ENCODE results near the gene TMEM63B. TPM values are rescaled to one million over a fixed set of nuclear protein-coding genes. Genes with fewer than 3 reads are reported as not detected.
A peak's percentile ranks its signal among the peaks of the same experiment; 100 is the strongest.

The TMEM63B gene
- total RNA-seq, 1 donor from 2014 or later: 33.4 TPM

DNA sequence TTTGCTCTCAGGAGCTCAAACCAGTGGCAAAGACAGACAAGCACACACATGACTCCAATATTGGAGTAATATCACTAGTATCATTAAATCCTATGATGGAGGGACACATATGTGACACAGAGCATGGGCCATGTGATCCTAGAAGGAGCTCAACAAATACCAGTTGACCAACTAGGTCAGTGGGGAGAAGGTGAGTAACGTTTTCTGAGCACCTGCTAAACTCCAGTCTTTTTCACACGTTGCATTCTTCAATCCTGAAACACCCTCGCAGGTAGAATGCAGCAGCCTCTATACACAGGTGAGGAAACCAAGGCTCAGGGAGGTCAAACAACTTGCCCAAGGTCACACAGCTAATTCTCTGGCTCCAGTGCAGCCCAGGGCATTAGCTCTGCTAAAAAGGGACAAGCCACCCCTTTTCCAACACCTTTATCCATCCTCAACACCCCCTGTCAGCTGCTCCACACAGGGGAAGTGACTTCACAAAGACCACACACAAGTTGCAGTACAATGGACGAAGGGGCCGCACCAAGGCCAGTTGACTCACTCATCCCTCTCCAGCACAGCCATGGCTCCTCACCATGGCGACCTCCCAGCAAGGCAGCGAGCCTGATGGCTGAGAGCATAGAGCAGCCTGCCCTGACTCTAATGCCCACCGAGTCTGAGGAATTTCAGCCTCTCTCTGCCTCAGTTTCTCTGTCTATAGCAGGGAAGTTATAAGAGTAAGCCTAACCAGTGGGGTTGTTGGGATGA, 35.7 kb downstream of the TMEM63B start:
- TF ChIP-seq CTCF (IDR thresholded peaks at IDR 0.05; ENCODE audit: unreplicated experiment): no peak
- H3K4me3 Mint-ChIP-seq (ENCODE audit: unreplicated experiment): no peak overlapping the region
- H3K4me1 Mint-ChIP-seq (ENCODE audit: unreplicated experiment): peaks cover 20% of the 10 kb centered on the region
- H3K9me3 Mint-ChIP-seq (ENCODE audit: unreplicated experiment): no peaks in the 10 kb centered on the region
- H3K27me3 Mint-ChIP-seq (ENCODE audit: unreplicated experiment): peaks cover 5% of the 10 kb centered on the region
- DNase-seq (ENCODE audit: low spot score): no peak
- H3K36me3 Mint-ChIP-seq (ENCODE audit: low read depth, unreplicated experiment): no peaks in the 10 kb centered on the region
- no peak overlapping the region for H3K27ac Mint-ChIP-seq (ENCODE audit: unreplicated experiment)

DNA sequence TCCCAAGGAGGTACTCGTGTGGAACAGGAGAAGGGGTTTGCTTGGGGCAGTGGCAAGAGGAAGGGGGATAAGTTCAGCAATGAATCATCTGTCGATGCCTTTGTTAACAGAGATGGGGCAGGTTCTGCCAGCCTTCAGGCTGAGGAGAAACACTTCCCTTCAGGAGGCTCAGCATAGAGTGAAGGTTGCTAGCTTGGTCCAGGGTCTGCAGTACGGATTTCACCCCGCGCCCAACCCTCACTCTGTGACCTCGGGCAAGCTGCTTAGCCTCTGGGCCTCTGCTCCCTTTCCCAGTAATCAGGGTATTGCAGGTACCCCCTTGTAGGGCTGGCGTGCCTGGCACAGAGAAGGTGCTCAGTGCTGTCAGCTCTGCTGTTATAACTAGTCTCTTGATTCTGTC, 38.8 kb downstream of the TMEM63B start:
- peak overlapping the region; percentile 19 for H3K27ac Mint-ChIP-seq (ENCODE audit: unreplicated experiment)

GRCh38 chr6:44166591-44167184, 39.3 kb downstream of the TMEM63B start:
- H3K9me3 Mint-ChIP-seq (ENCODE audit: unreplicated experiment): no peaks in the 10 kb centered on the region
- DNase-seq (ENCODE audit: low spot score): no peak
- peaks cover 7% of the 10 kb centered on the region for H3K27me3 Mint-ChIP-seq (ENCODE audit: unreplicated experiment)
- TF ChIP-seq CTCF (IDR thresholded peaks at IDR 0.05; ENCODE audit: unreplicated experiment): no peak
- H3K36me3 Mint-ChIP-seq (ENCODE audit: low read depth, unreplicated experiment): no peaks in the 10 kb centered on the region
- H3K4me1 Mint-ChIP-seq (ENCODE audit: unreplicated experiment): peaks cover 17% of the 10 kb centered on the region
- peak overlapping the region; percentile 36 for H3K27ac Mint-ChIP-seq (ENCODE audit: unreplicated experiment)
- H3K4me3 Mint-ChIP-seq (ENCODE audit: unreplicated experiment): no peak overlapping the region

More for the DNA sequence above, 38.8 kb downstream of the TMEM63B start:
- Mint-ChIP-seq H3K27me3 (ENCODE audit: unreplicated experiment) (peaks cover 5% of the 10 kb centered on the region), H3K9me3 (ENCODE audit: unreplicated experiment) (no peaks in the 10 kb centered on the region), H3K36me3 (ENCODE audit: low read depth, unreplicated experiment) (no peaks in the 10 kb centered on the region), H3K4me3 (ENCODE audit: unreplicated experiment) (no peak overlapping the region), H3K4me1 (ENCODE audit: unreplicated experiment) (peaks cover 17% of the 10 kb centered on the region)
- no peak for TF ChIP-seq CTCF (IDR thresholded peaks at IDR 0.05; ENCODE audit: unreplicated experiment)
- DNase-seq (ENCODE audit: low spot score): no peak

DNA sequence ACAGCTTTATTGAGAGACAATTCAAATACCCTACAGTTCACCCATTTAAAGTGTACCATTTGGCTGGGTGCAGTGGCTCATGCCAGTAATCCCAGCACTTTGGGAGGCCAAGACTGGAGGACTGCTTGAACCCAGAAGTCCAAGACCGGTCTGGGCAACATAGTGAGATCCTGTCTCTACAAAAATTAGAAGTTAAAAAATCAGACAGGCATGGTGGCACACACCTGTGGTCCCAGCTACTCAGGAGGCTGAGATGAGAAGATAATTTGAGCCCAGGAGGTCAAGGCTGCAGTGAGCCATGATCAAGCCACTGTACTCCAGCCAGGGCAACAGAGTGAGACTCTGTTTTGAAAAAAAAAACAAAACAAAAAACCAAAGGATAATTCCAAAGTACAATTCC, 40.2 kb downstream of the TMEM63B start:
- Mint-ChIP-seq H3K4me1 (ENCODE audit: unreplicated experiment) (peaks cover 17% of the 10 kb centered on the region), H3K36me3 (ENCODE audit: low read depth, unreplicated experiment) (no peaks in the 10 kb centered on the region), H3K27ac (ENCODE audit: unreplicated experiment) (no peak overlapping the region), H3K9me3 (ENCODE audit: unreplicated experiment) (no peaks in the 10 kb centered on the region), H3K4me3 (ENCODE audit: unreplicated experiment) (no peak overlapping the region), H3K27me3 (ENCODE audit: unreplicated experiment) (peaks cover 7% of the 10 kb centered on the region)
- no peak for TF ChIP-seq CTCF (IDR thresholded peaks at IDR 0.05; ENCODE audit: unreplicated experiment)
- DNase-seq (ENCODE audit: low spot score): no peak

GRCh38 chr6:44169154-44169553, 41.8 kb downstream of the TMEM63B start:
- TF ChIP-seq CTCF (IDR thresholded peaks at IDR 0.05; ENCODE audit: unreplicated experiment): no peak
- Mint-ChIP-seq H3K27ac (ENCODE audit: unreplicated experiment) (no peak overlapping the region), H3K27me3 (ENCODE audit: unreplicated experiment) (peaks cover 9% of the 10 kb centered on the region), H3K9me3 (ENCODE audit: unreplicated experiment) (no peaks in the 10 kb centered on the region), H3K4me1 (ENCODE audit: unreplicated experiment) (peaks cover 19% of the 10 kb centered on the region), H3K4me3 (ENCODE audit: unreplicated experiment) (no peak overlapping the region), H3K36me3 (ENCODE audit: low read depth, unreplicated experiment) (no peaks in the 10 kb centered on the region)
- no peak for DNase-seq (ENCODE audit: low spot score)
